GM12878 (cell line): ENCODE measurements around the gene BCAS4. TPM values are rescaled to one million over a fixed set of nuclear protein-coding genes. Genes with fewer than 3 reads are reported as not detected.

Source experiments
- BCL3 ChIP-seq: IDR thresholded peaks from 2 replicates; pipeline ENCODE4 v1.6.1; 2011; ENCODE audit warnings: borderline replicate concordance, low read depth, mild to moderate bottlenecking, moderate library complexity, low read length; ENCODE audit not compliant: insufficient read depth, poor library complexity, severe bottlenecking
- BMI1 ChIP-seq: fragments of 450-650 bp; IDR thresholded peaks from 2 replicates; pipeline ENCODE4 v1.6.1; 2016; ENCODE audit warnings: mild to moderate bottlenecking, moderate library complexity, borderline replicate concordance
- CEBPB ChIP-seq, 2 experiments: fragments of 150-350 bp in 1 of 2; IDR thresholded peaks; 2 replicates each; pipeline ENCODE4 v1.6.1; 2012 to 2014; ENCODE audit warnings: low read depth in 2 of 2, low read length in 2 of 2, borderline replicate concordance in 1 of 2, inconsistent platforms in 1 of 2
- CHD4 ChIP-seq: fragments of 200-600 bp; sonication (generic); IDR thresholded peaks from 2 replicates; pipeline ENCODE4 v1.6.1; 2016; ENCODE audit warnings: mild to moderate bottlenecking
- CTCF ChIP-seq, 3 experiments: IDR thresholded peaks in 2 of 3; conservative IDR thresholded peaks in 1 of 3; 2 replicates each; pipeline ENCODE4 v1.5.1; 2011; ENCODE audit warnings: low read depth in 3 of 3, low read length in 3 of 3, mild to moderate bottlenecking in 3 of 3, control low read depth in 2 of 3, moderate library complexity in 2 of 3, inconsistent platforms in 1 of 3, mixed read lengths in 1 of 3; ENCODE audit not compliant: control insufficient read depth in 2 of 3, insufficient read depth in 1 of 3; ENCODE audit errors: extremely low read depth in 1 of 3
- E2F4 ChIP-seq: IDR thresholded peaks from 2 replicates; pipeline ENCODE4 v1.6.1; 2012; ENCODE audit warnings: low read depth, low read length, improper control_type of control experiment
- E4F1 ChIP-seq: fragments of 450-650 bp; IDR thresholded peaks from 2 replicates; pipeline ENCODE4 v1.6.1; 2018; ENCODE audit warnings: borderline replicate concordance, mild to moderate bottlenecking; ENCODE audit not compliant: partially characterized antibody
- JUNB ChIP-seq: IDR thresholded peaks from 2 replicates; pipeline ENCODE4 v1.6.1; 2016; ENCODE audit warnings: antibody characterized with exemption, mild to moderate bottlenecking
- MYB ChIP-seq: fragments of 150-350 bp; IDR thresholded peaks from 2 replicates; pipeline ENCODE4 v1.6.1; 2014; ENCODE audit warnings: mild to moderate bottlenecking, low read depth, low read length, borderline replicate concordance
- NBN ChIP-seq: fragments of 450-650 bp; IDR thresholded peaks from 2 replicates; pipeline ENCODE4 v1.6.1; 2016
- NR2C2 ChIP-seq: IDR thresholded peaks from 2 replicates; pipeline ENCODE4 v1.6.1; 2011; ENCODE audit warnings: borderline replicate concordance, low read depth; ENCODE audit not compliant: control insufficient read depth, insufficient read length
- PAX5 ChIP-seq: IDR thresholded peaks from 2 replicates; pipeline ENCODE4 v1.6.1; 2011; ENCODE audit warnings: low read depth, low read length, borderline replicate concordance
- RB1 ChIP-seq: fragments of 450-650 bp; formaldehyde crosslinking; IDR thresholded peaks from 2 replicates; pipeline ENCODE4 v1.6.1; 2017; ENCODE audit warnings: mild to moderate bottlenecking, borderline replicate concordance
- SMC3 ChIP-seq: IDR thresholded peaks from 2 replicates; pipeline ENCODE4 v1.6.1; 2011; ENCODE audit warnings: low read length, improper control_type of control experiment, borderline replicate concordance
- SUPT20H ChIP-seq: IDR thresholded peaks from 2 replicates; pipeline ENCODE4 v1.6.1; 2011; ENCODE audit warnings: low read depth, mild to moderate bottlenecking, low read length, moderate library complexity, borderline replicate concordance; ENCODE audit not compliant: control insufficient read depth
- ZNF207 ChIP-seq: fragments of 450-650 bp; IDR thresholded peaks from 2 replicates; pipeline ENCODE4 v1.6.1; 2014; ENCODE audit warnings: antibody characterized with exemption, mild to moderate bottlenecking, borderline replicate concordance
- ZNF687 ChIP-seq: fragments of 450-650 bp; IDR thresholded peaks from 2 replicates; pipeline ENCODE4 v1.6.1; 2017; ENCODE audit warnings: mild to moderate bottlenecking, moderate library complexity
- polyA plus RNA-seq, 11 experiments: library from polyadenylated mRNA; depleted of rRNA in 4 of 11; unstranded in 6 of 11; stranded (reverse) in 5 of 11; fragments of >200 nt; fragmentation: Nextera tagmentation in 4 of 11; fragmentation: Illumina TruSeq in 1 of 11; extraction: Ambion mirVana in 4 of 11; extraction: Trizol in 1 of 11; gene quantifications; 1 replicate in 1 of 11; 2 replicates in 10 of 11; pipeline versions ENCODE4 v1.2.1 to v1.2.3, GENCODE V29; 2011 to 2016; ENCODE audit warnings: inconsistent platforms in 2 of 11, missing spikeins in 2 of 11, low read depth in 1 of 11
- total RNA-seq, 4 experiments: library from RNA; depleted of rRNA in 3 of 4; stranded (reverse); fragments of >200 nt in 3 of 4; fragmentation: Illumina TruSeq in 1 of 4; extraction: Trizol in 1 of 4; gene quantifications; 2 replicates each; pipeline versions ENCODE4 v1.2.1 to v1.2.3, GENCODE V29; 2013 to 2021

The BCAS4 gene
- total and polyA plus RNA-seq, 10 of the 15 experiments (the other 5 are each of a cell fraction or from before 2014, with no cell fraction given) = 14.8 to 214 (median 65.3) TPM

GRCh38 chr20:50844430-50845100 lies 49.7 kb downstream of the BCAS4 start (continued):
- no peak for TF ChIP-seq ZNF207
- TF ChIP-seq SUPT20H = no peak
- no peak for TF ChIP-seq E2F4
- TF ChIP-seq NR2C2 = no peak
- peak; percentile 14; the same call in 1 of the 2 replicates for TF ChIP-seq SMC3
- TF ChIP-seq MYB = no peak
- TF ChIP-seq PAX5 = peak; percentile 90
- TF ChIP-seq NBN = peak; percentile 92; the same call in 1 of the 2 replicates
- no peak for TF ChIP-seq RB1
- TF ChIP-seq BCL3 = peak; percentile 91
- no peak; the same call in 1 of the 2 replicates for TF ChIP-seq BMI1
- TF ChIP-seq CEBPB (IDR thresholded peaks at IDR 0.05; ENCODE audit: borderline replicate concordance in 1 of 2, low read depth in 2 of 2, low read length in 2 of 2) = no peak
- TF ChIP-seq CTCF (IDR thresholded peaks at IDR 0.05 in 2 of 3, conservative IDR thresholded peaks at IDR 0.05 in 1 of 3; ENCODE audit: control insufficient read depth in 2 of 3, extremely low read depth in 1 of 3, insufficient read depth in 1 of 3, low read depth in 3 of 3, low read length in 3 of 3) = peak in 1 of 3 experiments; percentile 6; a peak in 1 of 6 replicates
- TF ChIP-seq E4F1 = no peak
- TF ChIP-seq ZNF687 = peak; percentile 67; the same call in 1 of the 2 replicates
- no peak for TF ChIP-seq CHD4
- TF ChIP-seq JUNB = peak; percentile 92
